RCC 7860 (cell line): Measurements from ENCODE around the gene RPN2.

Experiments used
- DNase-seq: peaks from one replicate; pipeline ENCODE4 v3.0.0-alpha.2; 2015; ENCODE audit warnings: low spot score
- FAIRE-seq: peaks from 2 replicates; lab custom pipeline; 2012; peaks lifted over from hg19 to GRCh38; lab: Jason Lieb, UNC

The RPN2 gene

GRCh38 chr20:37209193-37209592 is 30.1 kb downstream of the RPN2 start:
- DNase-seq (no peak), FAIRE-seq (no peak)

GRCh38 chr20:37209661-37210314 is 30.7 kb downstream of the RPN2 start:
- FAIRE-seq (no peak), DNase-seq (no peak)

GRCh38 chr20:37218441-37218840 is 39.3 kb downstream of the RPN2 start:
- FAIRE-seq (no peak), DNase-seq (no peak)

- DNase-seq = no peak
- FAIRE-seq = no peak
These were observed 39.8 kb downstream of the RPN2 start for GRCh38 chr20:37218976-37219375.

- DNase-seq (no peak), FAIRE-seq (no peak)
These were observed 40.9 kb downstream of the RPN2 start for GRCh38 chr20:37219751-37220668.

GRCh38 chr20:37220731-37221130 is 41.6 kb downstream of the RPN2 start:
- no peak for FAIRE-seq
- no peak for DNase-seq

- no peak for FAIRE-seq
These were observed 43.0 kb downstream of the RPN2 start for GRCh38 chr20:37222086-37222485.

GRCh38 chr20:37223053-37223452 is 43.9 kb downstream of the RPN2 start:
- DNase-seq (peak; percentile 50), FAIRE-seq (no peak)

More at GRCh38 chr20:37222086-37222485, 43.0 kb downstream of the RPN2 start:
- DNase-seq = no peak

GRCh38 chr20:37225146-37225545 is 46.0 kb downstream of the RPN2 start:
- FAIRE-seq = no peak
- no peak for DNase-seq

GRCh38 chr20:37226889-37227288 is 47.8 kb downstream of the RPN2 start:
- FAIRE-seq = no peak

GRCh38 chr20:37228082-37228481 is 49.0 kb downstream of the RPN2 start:
- FAIRE-seq = no peak

More at GRCh38 chr20:37226889-37227288, 47.8 kb downstream of the RPN2 start:
- DNase-seq = no peak

GRCh38 chr20:37228656-37229055 is 49.5 kb downstream of the RPN2 start:
- no peak for DNase-seq
- FAIRE-seq = no peak

More at GRCh38 chr20:37228082-37228481, 49.0 kb downstream of the RPN2 start:
- DNase-seq = no peak

- DNase-seq = no peak
- no peak for FAIRE-seq
These were observed 50.2 kb downstream of the RPN2 start for GRCh38 chr20:37229357-37229756.

GRCh38 chr20:37230200-37230599 is 51.1 kb downstream of the RPN2 start:
- DNase-seq (no peak), FAIRE-seq (no peak)

- FAIRE-seq = no peak
- DNase-seq = no peak
These were observed 53.0 kb downstream of the RPN2 start for GRCh38 chr20:37231947-37232630.

GRCh38 chr20:37233548-37234253 is 54.6 kb downstream of the RPN2 start:
- no peak for FAIRE-seq

GRCh38 chr20:37234254-37234581 is 55.1 kb downstream of the RPN2 start:
- FAIRE-seq = no peak
- no peak for DNase-seq

More at GRCh38 chr20:37233548-37234253, 54.6 kb downstream of the RPN2 start:
- no peak for DNase-seq

- DNase-seq (no peak), FAIRE-seq (no peak)
These were observed 55.9 kb downstream of the RPN2 start for GRCh38 chr20:37235065-37235464.

GRCh38 chr20:37236462-37236861 is 57.3 kb downstream of the RPN2 start:
- FAIRE-seq = no peak
- DNase-seq = no peak

- DNase-seq = no peak
- FAIRE-seq = no peak
These were observed 58.5 kb downstream of the RPN2 start for GRCh38 chr20:37237656-37238055.

GRCh38 chr20:37238426-37238825 is 59.3 kb downstream of the RPN2 start:
- DNase-seq (no peak), FAIRE-seq (no peak)
